SK-N-SH treated with all-trans-retinoic acid at 6 μM for 48 hours (cell line): ENCODE measurements around the gene CREB3L2.

Experiments
- ATAC-seq: fragments of 200-7000 bp; cut with Tn5 transposase; 3 replicates; pipeline ENCODE4 v1.9.1; 2020; ENCODE audit warnings: mild to moderate bottlenecking, moderate library complexity
- ARNTL ChIP-seq: fragments of 450-650 bp; formaldehyde crosslinking; IDR thresholded peaks from 2 replicates; pipeline ENCODE4 v1.5.0; 2020; ENCODE audit warnings: low read depth, mild to moderate bottlenecking, moderate library complexity, borderline replicate concordance
- CSDC2 ChIP-seq: fragments of 250-450 bp; sonication (Bioruptor Pico); IDR thresholded peaks from 2 replicates; pipeline ENCODE4 v1.5.0; 2020; ENCODE audit warnings: mild to moderate bottlenecking, moderate library complexity
- CSRNP3 ChIP-seq: fragments of 250-450 bp; sonication (Bioruptor Pico); IDR thresholded peaks from 2 replicates; pipeline ENCODE4 v1.5.1; 2021; ENCODE audit warnings: mild to moderate bottlenecking, moderate library complexity
- ESRRG ChIP-seq: fragments of 250-450 bp; sonication (Bioruptor Pico); IDR thresholded peaks from 2 replicates; pipeline ENCODE4 v1.6.1; 2021; ENCODE audit warnings: mild to moderate bottlenecking
- GLIS3 ChIP-seq: fragments of 250-450 bp; sonication (Bioruptor Pico); IDR thresholded peaks from 2 replicates; pipeline ENCODE4 v1.5.0; 2020; ENCODE audit warnings: mild to moderate bottlenecking, moderate library complexity
- ISL1 ChIP-seq: fragments of 250-450 bp; sonication (Bioruptor Pico); IDR thresholded peaks from 2 replicates; pipeline ENCODE4 v2.1.2; 2022; ENCODE audit warnings: mild to moderate bottlenecking, moderate library complexity
- OSR1 ChIP-seq: fragments of 250-450 bp; sonication (Bioruptor Pico); IDR thresholded peaks from 2 replicates; pipeline ENCODE4 v1.8.0; 2022; ENCODE audit warnings: moderate library complexity, mild to moderate bottlenecking, inconsistent platforms
- PATZ1 ChIP-seq: fragments of 250-450 bp; sonication (Bioruptor Pico); IDR thresholded peaks from 2 replicates; pipeline ENCODE4 v1.8.0; 2020; ENCODE audit warnings: mild to moderate bottlenecking, moderate library complexity, borderline replicate concordance
- POU6F1 ChIP-seq: fragments of 250-450 bp; sonication (Bioruptor Pico); IDR thresholded peaks from 2 replicates; pipeline ENCODE4 v1.8.0; 2021; ENCODE audit warnings: low read depth, mild to moderate bottlenecking, moderate library complexity, borderline replicate concordance
- PPARA ChIP-seq: fragments of 250-450 bp; sonication (Bioruptor Pico); IDR thresholded peaks from 2 replicates; pipeline ENCODE4 v1.5.0; 2020; ENCODE audit warnings: mild to moderate bottlenecking, borderline replicate concordance
- RARB ChIP-seq: fragments of 250-450 bp; sonication (Bioruptor Pico); IDR thresholded peaks from 2 replicates; pipeline ENCODE4 v1.8.0; 2021; ENCODE audit warnings: mild to moderate bottlenecking, moderate library complexity
- SNAI2 ChIP-seq: fragments of 250-450 bp; sonication (Bioruptor Pico); IDR thresholded peaks from 2 replicates; pipeline ENCODE4 v1.5.0; 2020; ENCODE audit warnings: mild to moderate bottlenecking, moderate library complexity
- TSHZ2 ChIP-seq: fragments of 250-450 bp; sonication (Bioruptor Pico); IDR thresholded peaks from 2 replicates; pipeline ENCODE4 v1.5.0; 2020; ENCODE audit warnings: mild to moderate bottlenecking, moderate library complexity
- ZC3H10 ChIP-seq: fragments of 250-450 bp; sonication (Bioruptor Pico); IDR thresholded peaks from 2 replicates; pipeline ENCODE4 v1.5.1; 2021; ENCODE audit warnings: mild to moderate bottlenecking, moderate library complexity
- ZFP3 ChIP-seq: fragments of 250-450 bp; sonication (Bioruptor Pico); IDR thresholded peaks from 2 replicates; pipeline ENCODE4 v1.5.0; 2020; ENCODE audit warnings: mild to moderate bottlenecking, moderate library complexity
- ZFP30 ChIP-seq: fragments of 450-650 bp; formaldehyde crosslinking; IDR thresholded peaks from 2 replicates; pipeline ENCODE4 v1.5.0; 2022; ENCODE audit warnings: mild to moderate bottlenecking, moderate library complexity
- ZNF565 ChIP-seq: fragments of 450-650 bp; formaldehyde crosslinking; conservative IDR thresholded peaks from 2 replicates; pipeline ENCODE4 v1.5.0; 2020; ENCODE audit warnings: low read depth, mild to moderate bottlenecking, moderate library complexity
- ZNF70 ChIP-seq: fragments of 450-650 bp; formaldehyde crosslinking; IDR thresholded peaks from 2 replicates; pipeline ENCODE4 v1.5.0; 2020; ENCODE audit warnings: mild to moderate bottlenecking, moderate library complexity
- ZNF8 ChIP-seq: fragments of 450-650 bp; formaldehyde crosslinking; IDR thresholded peaks from 2 replicates; pipeline ENCODE4 v1.5.0; 2020; ENCODE audit warnings: mild to moderate bottlenecking, moderate library complexity

The CREB3L2 gene

GRCh38 chr7:137825489-137825888 lies 176.4 kb downstream of the CREB3L2 start:
- TF ChIP-seq POU6F1: no peak
- no peak for TF ChIP-seq SNAI2 (CRISPR knock-in tag)
- TF ChIP-seq CSRNP3: no peak
- no peak for TF ChIP-seq ZNF8 (CRISPR knock-in tag)
- no peak for TF ChIP-seq ZFP30 (CRISPR knock-in tag)
- no peak for TF ChIP-seq CSDC2
- TF ChIP-seq PATZ1: no peak
- no peak for TF ChIP-seq TSHZ2
- TF ChIP-seq RARB (CRISPR knock-in tag): no peak
- no peak for TF ChIP-seq ZC3H10 (CRISPR knock-in tag)
- no peak for TF ChIP-seq OSR1 (CRISPR knock-in tag)
- no peak for TF ChIP-seq ZFP3 (CRISPR knock-in tag)
- TF ChIP-seq ESRRG: no peak
- no peak for TF ChIP-seq ISL1 (CRISPR knock-in tag)
- TF ChIP-seq ZNF565: no peak
- TF ChIP-seq GLIS3 (CRISPR knock-in tag): no peak
- no peak for TF ChIP-seq ZNF70 (CRISPR knock-in tag)
- TF ChIP-seq ARNTL: no peak
- TF ChIP-seq PPARA: no peak
- ATAC-seq: no peak
